GM19372 (cell line): ENCODE data around the gene KCNS3.
"Not testable (repeated sequence)": the region's sequence is repeated elsewhere in the genome, so short reads cannot be mapped to it uniquely, and the experiment has no call there.

Source experiments
- ATAC-seq: cut with Tn5 transposase; IDR thresholded peaks from one replicate; pipeline ENCODE4 v1.9.1; 2021; ENCODE audit warnings: mild to moderate bottlenecking, low read depth, moderate library complexity; ENCODE audit not compliant: unreplicated experiment

Gene KCNS3

DNA sequence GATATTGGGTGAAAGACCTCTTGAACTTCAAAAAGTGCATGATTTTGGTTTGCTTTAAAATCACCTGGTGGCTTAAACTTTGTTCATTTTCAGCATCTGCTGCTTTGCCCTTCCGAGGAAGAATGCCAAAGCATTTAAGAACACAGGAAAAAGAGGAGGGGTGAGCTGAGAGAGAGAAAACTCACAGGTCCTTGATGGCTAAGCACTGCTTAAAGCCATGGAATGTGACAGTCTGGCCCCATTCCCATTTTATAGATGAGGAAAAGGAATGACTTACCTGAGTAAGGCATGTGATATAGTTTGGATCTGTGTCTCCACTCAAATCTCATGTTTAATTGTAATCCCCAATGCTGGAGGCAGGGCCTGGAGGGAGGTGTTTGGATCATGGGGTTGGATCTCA is 58.1 kb downstream of the KCNS3 start:
- no peak for ATAC-seq

GRCh38 chr2:17940091-17940630 is 61.7 kb downstream of the KCNS3 start:
- no peak for ATAC-seq

DNA sequence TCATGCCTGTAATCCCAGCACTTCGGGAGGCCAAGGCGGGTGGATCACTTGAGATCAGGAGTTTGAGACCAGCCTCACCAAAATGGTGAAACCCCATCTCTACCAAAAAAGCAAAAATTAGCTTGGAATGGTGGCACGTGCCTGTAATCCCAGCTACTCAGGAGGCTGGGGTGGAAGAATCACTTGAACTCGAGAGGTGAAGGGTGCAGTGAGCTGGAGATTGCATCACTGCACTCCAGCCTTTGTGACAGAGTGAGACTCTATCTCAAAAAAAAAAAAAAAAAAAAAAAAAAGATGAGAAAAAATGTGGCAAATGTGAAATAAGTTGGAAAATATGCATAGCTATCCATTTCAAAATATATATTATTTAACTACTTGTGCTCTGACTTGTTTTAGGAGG is 65.0 kb downstream of the KCNS3 start:
- no peak for ATAC-seq

DNA sequence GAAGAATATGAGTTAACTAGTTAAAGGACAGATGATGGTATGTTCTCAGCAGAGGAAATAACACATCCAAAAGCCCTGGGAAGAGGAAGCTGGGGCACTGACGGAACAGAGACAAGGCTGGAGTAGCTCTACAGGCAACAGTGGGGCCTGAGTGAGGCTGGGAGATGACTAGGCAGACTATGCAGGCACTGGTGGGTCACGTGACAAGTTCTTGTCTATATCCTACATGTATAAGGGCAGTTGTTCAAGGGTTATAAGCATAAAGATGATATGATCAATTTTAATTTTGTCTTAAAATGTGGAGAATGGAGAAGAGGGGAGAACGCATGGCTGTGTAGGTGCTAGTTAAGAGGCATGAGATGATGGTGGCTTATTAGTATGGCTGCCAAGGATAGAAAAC is 68.6 kb downstream of the KCNS3 start:
- ATAC-seq, result no peak

DNA sequence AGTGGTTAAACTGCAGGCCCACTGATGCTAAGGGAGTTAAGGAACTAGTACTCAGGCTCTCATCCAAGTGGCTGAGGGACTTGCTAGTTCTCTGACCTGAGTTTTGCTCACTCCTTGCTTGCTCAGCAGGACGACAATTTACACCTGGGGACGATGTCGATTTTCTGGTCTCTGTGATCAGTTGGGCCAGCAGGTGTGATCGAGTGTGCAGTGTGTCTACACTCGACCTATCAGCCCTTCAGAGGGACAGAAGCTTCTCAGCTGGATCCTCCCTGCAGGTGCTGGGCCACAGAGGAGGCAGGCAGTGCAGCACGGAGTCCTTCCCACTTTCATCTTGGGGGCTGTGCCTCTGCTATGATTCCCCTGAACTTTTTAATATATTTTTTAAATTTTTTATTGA is 71.5 kb downstream of the KCNS3 start:
- ATAC-seq, result no peak

GRCh38 chr2:17951563-17951962 is 73.1 kb downstream of the KCNS3 start:
- ATAC-seq, result no peak

DNA sequence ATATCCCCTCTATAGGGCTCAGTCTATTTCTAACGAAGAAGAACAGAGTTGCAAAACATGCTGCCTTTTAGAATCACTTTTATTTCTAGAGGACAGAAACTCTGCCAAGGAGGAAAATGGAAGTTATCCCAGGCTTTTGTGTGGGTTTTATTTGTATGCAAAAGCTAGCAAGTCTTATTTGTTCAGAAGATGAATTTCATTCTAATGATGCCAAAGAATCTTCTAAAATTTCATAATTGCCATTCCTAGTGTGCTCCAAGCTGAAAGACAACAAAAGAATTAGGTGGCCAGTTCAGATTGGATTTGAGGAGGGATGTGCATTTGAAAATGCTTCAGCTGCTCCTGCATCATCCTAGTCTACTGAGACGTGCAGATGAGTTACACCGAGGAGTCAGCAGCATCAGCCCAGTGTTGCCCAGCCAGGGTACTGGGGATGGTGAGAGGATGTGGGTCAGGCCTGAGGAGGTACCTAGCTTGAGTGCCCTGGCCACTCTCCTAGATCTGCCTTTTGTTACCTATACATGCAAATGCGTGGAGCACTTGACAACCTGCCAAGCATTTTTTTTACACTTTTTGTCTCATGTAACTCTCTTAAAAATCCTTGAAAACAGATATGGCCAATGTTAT is 80.1 kb downstream of the KCNS3 start:
- no peak for ATAC-seq

- ATAC-seq, result no peak
Observed at GRCh38 chr2:17959356-17959755, 80.9 kb downstream of the KCNS3 start.

GRCh38 chr2:17959833-17960232 is 81.4 kb downstream of the KCNS3 start:
- no peak for ATAC-seq

GRCh38 chr2:17960925-17961324 is 82.5 kb downstream of the KCNS3 start:
- no peak for ATAC-seq

- ATAC-seq, result no peak
Observed at GRCh38 chr2:17961789-17962188, 83.3 kb downstream of the KCNS3 start.

DNA sequence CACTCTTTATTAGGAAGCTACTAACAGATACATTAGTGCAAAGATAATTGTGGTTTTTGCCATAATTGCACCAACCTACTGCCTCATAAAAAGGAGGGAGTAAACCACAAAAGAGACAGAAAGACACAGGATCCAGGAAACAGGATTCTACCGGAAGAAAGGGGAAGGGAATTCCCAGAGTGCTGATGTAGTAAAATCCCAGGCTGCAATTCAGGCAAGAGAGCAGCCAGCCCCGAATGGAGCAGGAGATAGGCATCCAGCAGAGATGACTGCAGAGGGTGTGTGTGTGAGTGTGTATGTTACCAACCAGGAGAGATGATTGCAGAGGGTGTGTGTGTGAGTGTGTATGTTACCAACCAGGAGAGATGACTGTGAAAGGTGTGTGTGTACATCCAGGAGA is 84.4 kb downstream of the KCNS3 start:
- no peak for ATAC-seq

- not testable (repeated sequence) for ATAC-seq
Observed at GRCh38 chr2:17963571-17963970, 85.1 kb downstream of the KCNS3 start.

GRCh38 chr2:17965196-17965595 is 86.7 kb downstream of the KCNS3 start:
- ATAC-seq, result no peak

DNA sequence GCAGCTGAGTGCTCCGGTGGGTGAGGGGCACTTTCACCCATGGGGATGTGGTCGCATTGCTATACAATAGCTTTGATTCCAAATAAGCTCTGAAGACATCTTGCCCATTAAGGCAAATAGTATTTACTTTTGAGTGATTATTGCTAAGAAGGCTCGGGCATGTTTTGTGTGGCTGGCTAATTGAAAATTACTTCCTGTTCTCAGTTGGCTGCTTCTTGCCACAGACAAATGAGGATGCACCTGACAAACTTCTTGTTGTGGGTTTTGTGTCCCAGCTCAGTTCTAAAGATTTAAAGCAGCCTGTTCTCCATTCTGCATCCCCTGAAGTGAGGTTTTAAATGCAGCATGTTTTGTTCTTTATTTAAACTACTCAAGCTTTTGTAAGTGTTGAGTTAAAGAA is 88.3 kb downstream of the KCNS3 start:
- ATAC-seq, result no peak

DNA sequence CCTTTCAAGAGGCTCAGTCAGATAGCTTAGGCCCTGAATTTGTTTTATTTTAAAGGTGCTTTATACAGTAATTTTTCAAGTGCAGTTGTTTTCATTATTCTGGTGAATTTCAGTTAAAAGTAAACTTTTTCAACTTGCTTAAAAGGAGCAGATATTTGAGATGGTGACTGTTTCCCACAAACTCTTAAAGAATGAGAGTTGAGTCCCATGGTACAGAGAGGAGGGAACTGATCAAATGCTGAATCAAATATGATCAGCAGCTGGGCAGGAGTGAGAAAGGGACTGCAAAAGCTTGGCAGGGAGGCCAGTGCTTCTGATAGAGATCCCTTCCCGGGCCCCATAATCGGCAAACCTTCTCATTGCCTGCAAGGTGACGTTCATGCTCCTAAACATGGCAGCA is 91.2 kb downstream of the KCNS3 start:
- ATAC-seq, result no peak

GRCh38 chr2:17971531-17972125 is 93.2 kb downstream of the KCNS3 start:
- ATAC-seq, result no peak

DNA sequence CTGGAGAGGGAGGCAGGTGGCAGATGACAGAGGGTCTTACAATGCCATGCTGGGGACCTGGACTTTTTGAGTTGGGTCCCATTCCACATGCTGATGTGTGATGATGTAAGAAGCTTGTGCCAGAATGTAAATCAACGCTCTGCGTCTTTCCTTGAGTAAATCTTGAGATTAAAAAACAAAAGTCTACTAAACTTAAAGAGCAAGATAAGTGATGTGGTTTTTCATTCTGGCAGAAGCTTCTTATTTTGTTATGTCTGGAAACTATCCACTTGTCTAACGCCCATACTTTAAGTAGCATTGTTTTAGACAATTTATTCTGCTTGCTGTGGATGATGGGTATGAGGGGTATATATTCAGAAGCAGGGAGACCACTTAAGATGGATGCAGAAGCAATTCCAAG is 94.5 kb downstream of the KCNS3 start:
- no peak for ATAC-seq

DNA sequence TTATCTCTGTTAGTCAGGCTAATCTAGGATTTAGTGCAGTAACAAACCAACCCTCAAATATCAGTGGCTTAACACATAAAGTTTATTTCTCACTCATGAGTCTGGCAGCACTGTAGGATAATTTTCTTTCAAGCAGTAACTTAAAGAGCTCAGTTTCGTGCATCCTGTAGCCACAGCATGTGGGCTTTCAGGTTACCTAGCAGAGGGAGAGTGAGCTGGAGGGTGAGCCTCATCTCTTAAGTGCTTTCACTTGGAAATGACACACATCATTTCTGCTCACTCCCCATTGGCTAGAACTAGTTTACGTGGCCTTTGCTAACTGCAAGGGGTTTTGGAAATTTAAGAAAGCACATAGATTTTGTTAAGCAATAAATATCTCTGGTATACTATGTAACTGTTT is 96.9 kb downstream of the KCNS3 start:
- ATAC-seq, result no peak

GRCh38 chr2:17976871-17977746 is 98.6 kb downstream of the KCNS3 start:
- ATAC-seq, result no peak

- ATAC-seq, result no peak
Observed at GRCh38 chr2:17979707-17980106, 101.2 kb downstream of the KCNS3 start.
